Measurements from ENCODE around the gene BRICD5. TPM values are rescaled to one million over a fixed set of nuclear protein-coding genes. Genes with fewer than 3 reads are reported as not detected.
"Not testable (repeated sequence)": the region's sequence is repeated elsewhere in the genome, so short reads cannot be mapped to it uniquely, and the experiment has no call there.

Gene BRICD5
- total and polyA plus RNA-seq, 5 donors = 3.4 to 11.0 (median 7.3) TPM

DNA sequence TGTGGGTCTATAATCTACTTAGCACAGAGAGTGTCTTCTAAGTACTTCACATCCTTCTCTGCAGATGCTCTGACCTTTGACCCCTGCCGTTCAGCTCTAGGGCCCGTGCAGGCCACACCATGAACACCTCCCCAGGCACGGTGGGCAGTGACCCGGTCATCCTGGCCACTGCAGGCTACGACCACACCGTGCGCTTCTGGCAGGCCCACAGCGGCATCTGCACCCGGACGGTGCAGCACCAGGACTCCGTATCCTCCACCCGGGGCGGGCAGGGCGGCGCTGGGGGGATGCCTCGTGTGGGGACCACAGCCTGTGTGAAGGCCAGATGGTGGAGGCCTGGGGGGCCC is 4.7 kb downstream of the BRICD5 start:
- no peaks in the 10 kb centered on the region for H3K27me3 ChIP-seq (ENCODE audit: control insufficient read depth, insufficient read depth)
- ATAC-seq (peak; percentile 11 to 16), DNase-seq (peak in 1 of 3 donors; percentile 80)
- H3K4me1 ChIP-seq (ENCODE audit: control insufficient read depth, insufficient read depth, low read length) = peaks cover 7% of the 10 kb centered on the region
- H3K27ac ChIP-seq (ENCODE audit: low read length) = peak overlapping the region; percentile 28
- 5% methylated on average over 16 of the region's 16 CpGs for WGBS
- H3K4me3 ChIP-seq (ENCODE audit: low read length) = peak overlapping the region; percentile 77
- no peaks in the 10 kb centered on the region for H3K9me3 ChIP-seq (ENCODE audit: control insufficient read depth, low read length)
- intact Hi-C loops (cut with DNase I) = loop anchor here in 1 of 4 donors (10.0 kb wide), 1 partner anchor 51 kb away; the partner anchor contains the start of gene TRAF7

DNA sequence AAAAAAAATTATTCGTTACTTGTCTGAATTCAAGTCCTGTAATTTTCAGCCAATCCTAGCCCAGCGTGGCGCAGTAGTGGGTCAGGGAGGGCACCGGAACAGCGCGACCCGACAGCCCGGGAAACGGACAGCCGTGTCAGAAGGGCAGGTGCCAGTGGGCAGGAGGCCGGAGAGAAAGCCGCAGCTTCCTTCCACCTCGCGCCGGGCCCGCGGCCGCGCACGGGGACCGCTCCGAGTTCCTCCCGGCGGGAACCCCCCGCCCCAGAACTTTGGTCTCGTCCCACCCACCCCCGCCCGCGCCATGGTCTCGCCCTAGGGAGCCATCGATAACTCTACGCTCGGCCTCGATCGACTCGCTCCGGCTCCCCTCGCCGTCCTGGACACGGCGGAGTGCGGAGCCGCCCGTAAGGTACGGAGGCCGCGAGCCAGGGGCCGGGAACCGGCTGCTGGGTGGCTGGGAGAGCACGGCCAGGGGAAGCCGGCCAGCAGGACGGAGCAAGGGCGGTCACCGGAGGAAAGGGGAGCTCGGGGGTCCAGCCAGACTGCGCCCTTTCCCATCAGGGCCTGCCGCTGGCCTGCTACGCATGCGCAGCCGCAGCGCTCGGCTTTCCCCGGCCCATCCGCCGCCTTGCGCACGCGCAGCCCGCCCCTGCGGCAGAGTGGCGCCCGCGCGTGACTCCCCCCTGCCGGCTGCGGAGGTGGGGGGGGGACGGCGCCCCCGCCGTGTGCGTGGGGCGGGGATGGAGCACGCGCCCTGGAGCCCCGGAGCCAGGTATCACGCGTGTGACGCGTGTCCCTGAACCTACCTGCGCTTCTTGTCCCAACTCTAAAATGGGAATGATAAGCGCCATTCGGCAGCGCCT is 5.3 kb downstream of the BRICD5 start, which contains the start of gene MLST8:
Gene MLST8 (plus strand): TSS at position 351 of the 863 bp plus-strand sequence. CDS start 632 bp downstream, outside the sequence.
- peak; percentile 84 to 85 for ATAC-seq
- H3K27ac ChIP-seq (ENCODE audit: low read length) = peak within 1 kb of the TSS; percentile 99
- intact Hi-C loops (cut with DNase I) = loop anchor here in 1 of 4 donors (10.0 kb wide), 1 partner anchor 51 kb away; the partner anchor contains the start of gene TRAF7
- peaks cover 7% of the 10 kb centered on the region for H3K4me1 ChIP-seq (ENCODE audit: control insufficient read depth, insufficient read depth, low read length)
- H3K9me3 ChIP-seq (ENCODE audit: control insufficient read depth, low read length) = no peaks in the 10 kb centered on the region
- peak within 1 kb of the TSS; percentile 77 for H3K4me3 ChIP-seq (ENCODE audit: low read length)
- peak; percentile 89 to 96 (median 96) for DNase-seq
- under 1% methylated on average over 93 of the region's 93 CpGs for WGBS
- H3K27me3 ChIP-seq (ENCODE audit: control insufficient read depth, insufficient read depth) = no peaks in the 10 kb centered on the region

DNA sequence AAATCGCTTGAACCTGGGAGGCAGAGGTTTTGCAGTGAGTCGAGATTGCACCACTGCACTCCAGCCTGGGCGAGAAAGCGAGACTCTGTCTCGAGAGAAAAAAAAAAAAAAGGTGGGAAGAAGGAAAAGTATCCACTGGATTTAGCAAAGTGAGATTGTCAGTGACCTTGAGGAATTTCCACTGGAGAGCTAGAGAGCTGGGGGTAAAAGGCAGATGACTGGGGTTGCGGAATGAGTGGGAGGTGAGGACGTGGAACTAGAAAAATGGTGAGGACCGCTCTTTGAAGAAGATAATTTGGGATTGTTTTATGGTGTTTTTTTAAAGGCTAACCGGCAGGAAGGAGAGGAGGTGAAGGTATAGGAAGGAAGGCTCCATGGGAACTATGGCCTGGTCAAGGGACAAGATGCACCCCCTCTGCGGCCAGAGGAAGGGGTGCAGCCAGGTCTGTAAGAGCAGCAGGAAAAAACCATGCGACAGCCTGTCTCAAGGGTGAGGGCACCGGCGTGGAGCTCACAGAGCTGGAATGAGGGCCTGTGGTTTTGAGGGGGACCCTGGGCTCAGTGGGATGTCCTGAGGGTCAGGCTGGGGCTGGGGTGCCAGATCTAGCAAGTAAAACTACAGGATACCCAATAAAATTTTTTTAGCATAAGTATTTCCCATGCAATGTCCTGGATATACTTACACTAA is 6.1 kb downstream of the BRICD5 start:
- H3K4me3 ChIP-seq (ENCODE audit: low read length) = peak overlapping the region; percentile 77
- H3K27ac ChIP-seq (ENCODE audit: low read length) = peak overlapping the region; percentile 99
- no peaks in the 10 kb centered on the region for H3K9me3 ChIP-seq (ENCODE audit: control insufficient read depth, low read length)
- ATAC-seq (peak in 1 of 2 donors; percentile 1), DNase-seq (no peak)
- 76% methylated on average over 13 of the region's 13 CpGs for WGBS
- H3K27me3 ChIP-seq (ENCODE audit: control insufficient read depth, insufficient read depth) = no peaks in the 10 kb centered on the region
- H3K4me1 ChIP-seq (ENCODE audit: control insufficient read depth, insufficient read depth, low read length) = peaks cover 7% of the 10 kb centered on the region
- intact Hi-C loops (cut with DNase I) = loop anchor here in 1 of 4 donors (10.0 kb wide), 1 partner anchor 50 kb away; the partner anchor contains the start of gene TRAF7

DNA sequence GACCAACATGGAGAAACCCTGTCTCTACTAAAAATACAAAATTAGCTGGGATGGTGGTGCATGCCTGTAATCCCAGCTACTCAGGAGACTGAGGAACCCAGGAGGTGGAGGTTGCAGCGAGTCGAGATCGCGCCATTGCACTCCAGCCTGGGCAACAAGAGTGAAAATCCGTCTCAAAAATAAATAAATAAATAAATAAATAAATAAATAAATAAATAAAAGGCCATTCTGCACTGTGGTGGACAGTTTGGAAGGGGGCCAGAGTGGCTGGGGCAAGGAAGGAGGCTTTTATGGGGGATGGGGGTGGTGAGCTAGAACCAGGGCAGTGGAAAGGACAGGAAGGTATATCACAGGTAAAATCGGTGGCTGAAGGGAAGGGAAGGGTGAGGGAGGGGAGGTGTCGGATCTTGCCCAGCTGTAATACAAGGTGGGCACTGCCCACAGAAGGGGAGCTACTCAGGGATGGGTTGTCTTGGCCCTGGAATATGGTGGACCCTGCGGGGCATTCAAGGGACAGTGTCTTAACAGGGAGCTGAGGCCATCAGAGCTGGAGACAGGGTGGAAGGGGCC is 7.5 kb downstream of the BRICD5 start:
- not testable (repeated sequence) for H3K9me3 ChIP-seq (ENCODE audit: control insufficient read depth, low read length); H3K27me3 ChIP-seq (ENCODE audit: control insufficient read depth, insufficient read depth); ATAC-seq; H3K4me1 ChIP-seq (ENCODE audit: control insufficient read depth, insufficient read depth, low read length); DNase-seq; H3K4me3 ChIP-seq (ENCODE audit: low read length); H3K27ac ChIP-seq (ENCODE audit: low read length)
- 93% methylated on average over 8 of the region's 8 CpGs for WGBS
- intact Hi-C loops (cut with DNase I) = loop anchor here in 1 of 4 donors (10.0 kb wide), 1 partner anchor 48 kb away; the partner anchor contains the start of gene TRAF7

DNA sequence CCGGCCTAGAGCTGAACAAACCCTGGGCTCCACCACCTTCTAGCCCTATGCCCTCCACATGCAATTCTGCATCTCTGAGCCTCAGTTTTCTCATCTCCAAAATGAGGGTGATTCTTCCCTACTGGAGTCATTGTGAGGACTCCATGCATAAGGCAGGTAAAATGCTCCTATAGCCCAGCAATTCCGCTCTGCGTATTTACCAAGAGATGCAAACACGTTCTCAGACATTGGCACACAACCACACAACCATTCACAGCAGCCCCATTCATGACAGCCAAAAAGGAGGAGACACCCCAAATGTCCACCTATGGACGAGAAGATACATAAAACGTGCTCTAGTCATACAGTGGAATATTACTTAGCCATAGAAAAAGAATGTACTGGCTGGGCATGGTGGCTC is 10.3 kb downstream of the BRICD5 start:
- Histone ChIP-seq H3K27me3 (ENCODE audit: control insufficient read depth, insufficient read depth) (no peaks in the 10 kb centered on the region), H3K27ac (ENCODE audit: low read length) (no peak overlapping the region), H3K4me1 (ENCODE audit: control insufficient read depth, insufficient read depth, low read length) (peaks cover 4% of the 10 kb centered on the region), H3K4me3 (ENCODE audit: low read length) (no peak overlapping the region), H3K9me3 (ENCODE audit: control insufficient read depth, low read length) (no peaks in the 10 kb centered on the region)
- ATAC-seq = no peak
- 86% methylated on average over 6 of the region's 6 CpGs for WGBS
- intact Hi-C loops (cut with DNase I) = loop anchor here in 1 of 4 donors (10.0 kb wide), 1 partner anchor 46 kb away; the partner anchor contains the start of gene TRAF7
- DNase-seq = no peak

DNA sequence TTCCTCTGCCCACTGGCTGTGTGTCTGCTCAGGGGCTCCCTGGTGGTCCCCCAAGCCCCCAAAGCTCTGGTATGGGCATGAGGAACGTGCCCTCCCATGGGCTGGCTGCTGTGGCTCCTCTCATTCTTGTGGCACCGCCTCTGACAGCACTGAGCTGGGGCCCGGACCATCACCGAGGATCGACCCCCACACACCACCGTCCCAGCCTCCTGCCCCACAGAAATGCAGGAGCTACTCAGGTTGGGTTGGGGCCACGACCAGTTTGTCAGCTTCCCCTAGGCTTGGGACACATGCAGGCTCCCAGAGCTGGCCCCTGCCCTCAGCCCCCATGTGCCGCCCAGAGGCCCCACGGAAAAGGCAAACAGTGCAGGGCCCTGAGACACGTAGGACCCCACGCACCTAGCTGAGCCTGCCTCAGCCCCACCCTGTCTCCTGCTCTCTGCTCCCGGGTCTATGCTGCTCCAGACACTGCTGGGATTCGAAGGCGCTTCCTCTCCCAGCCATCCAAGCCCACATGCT is 11.0 kb downstream of the BRICD5 start:
- Histone ChIP-seq H3K4me3 (ENCODE audit: low read length) (no peak overlapping the region), H3K27ac (ENCODE audit: low read length) (no peak overlapping the region), H3K9me3 (ENCODE audit: control insufficient read depth, low read length) (no peaks in the 10 kb centered on the region), H3K4me1 (ENCODE audit: control insufficient read depth, insufficient read depth, low read length) (peaks cover 3% of the 10 kb centered on the region), H3K27me3 (ENCODE audit: control insufficient read depth, insufficient read depth) (no peaks in the 10 kb centered on the region)
- ATAC-seq (no peak), DNase-seq (no peak)
- WGBS = 68% methylated on average over 14 of the region's 14 CpGs
- intact Hi-C loops (cut with DNase I) = loop anchor here in 1 of 4 donors (10.0 kb wide), 1 partner anchor 45 kb away; the partner anchor contains the start of gene TRAF7

DNA sequence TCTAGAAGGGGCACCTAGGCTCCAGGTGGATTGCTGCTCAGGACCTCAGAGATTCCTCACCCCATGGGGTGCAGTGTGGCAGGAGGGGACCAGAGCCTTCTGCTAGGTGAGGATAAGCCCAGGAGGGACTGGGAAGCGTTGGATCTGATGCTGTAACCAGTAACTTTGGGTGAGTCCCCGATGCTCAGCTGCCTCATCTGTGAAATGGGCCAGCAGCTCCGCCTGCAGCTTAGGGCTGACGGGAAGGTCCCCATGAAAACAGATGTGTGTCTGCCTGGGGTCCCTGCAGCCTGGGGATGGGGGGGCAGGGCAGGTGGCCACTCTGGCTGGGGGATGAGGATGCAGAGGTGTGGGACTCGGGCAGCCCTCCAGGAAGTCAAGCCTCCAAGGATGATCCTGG is 11.6 kb downstream of the BRICD5 start:
- WGBS = 76% methylated on average over 5 of the region's 5 CpGs
- intact Hi-C loops (cut with DNase I) = no loop called here
- ATAC-seq = no peak

DNA sequence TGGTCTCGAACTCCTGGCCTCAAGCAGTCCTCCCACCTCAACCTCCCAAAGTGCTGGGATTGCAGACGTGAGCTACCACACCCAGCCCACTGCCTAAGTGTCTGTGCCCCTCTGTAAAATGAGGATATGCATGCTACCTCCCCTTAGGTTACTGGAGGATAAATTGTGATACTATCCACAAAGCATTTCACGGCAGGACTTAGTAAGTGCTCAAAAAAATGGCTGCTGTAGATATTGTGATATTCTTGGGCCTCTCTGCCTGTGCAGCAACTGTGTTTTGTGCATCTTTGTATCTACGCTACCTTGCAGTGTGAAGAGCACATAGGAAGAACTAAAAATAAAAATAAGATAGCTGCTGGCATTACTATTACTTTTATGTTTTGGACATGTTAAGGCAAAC is 12.4 kb downstream of the BRICD5 start:
- intact Hi-C loops (cut with DNase I) = no loop called here
- no peak for ATAC-seq
- WGBS = 61% methylated on average over 4 of the region's 4 CpGs
- DNase-seq = no peak
- Histone ChIP-seq H3K4me1 (ENCODE audit: control insufficient read depth, insufficient read depth, low read length) (no peaks in the 10 kb centered on the region), H3K4me3 (ENCODE audit: low read length) (no peak overlapping the region), H3K27ac (ENCODE audit: low read length) (no peak overlapping the region), H3K9me3 (ENCODE audit: control insufficient read depth, low read length) (no peaks in the 10 kb centered on the region), H3K27me3 (ENCODE audit: control insufficient read depth, insufficient read depth) (no peaks in the 10 kb centered on the region)

More for the DNA sequence above, 11.6 kb downstream of the BRICD5 start:
- H3K4me1 ChIP-seq (ENCODE audit: control insufficient read depth, insufficient read depth, low read length) = no peaks in the 10 kb centered on the region
- no peak overlapping the region for H3K4me3 ChIP-seq (ENCODE audit: low read length)
- H3K27me3 ChIP-seq (ENCODE audit: control insufficient read depth, insufficient read depth) = no peaks in the 10 kb centered on the region
- H3K27ac ChIP-seq (ENCODE audit: low read length) = no peak overlapping the region
- no peak for DNase-seq
- no peaks in the 10 kb centered on the region for H3K9me3 ChIP-seq (ENCODE audit: control insufficient read depth, low read length)

DNA sequence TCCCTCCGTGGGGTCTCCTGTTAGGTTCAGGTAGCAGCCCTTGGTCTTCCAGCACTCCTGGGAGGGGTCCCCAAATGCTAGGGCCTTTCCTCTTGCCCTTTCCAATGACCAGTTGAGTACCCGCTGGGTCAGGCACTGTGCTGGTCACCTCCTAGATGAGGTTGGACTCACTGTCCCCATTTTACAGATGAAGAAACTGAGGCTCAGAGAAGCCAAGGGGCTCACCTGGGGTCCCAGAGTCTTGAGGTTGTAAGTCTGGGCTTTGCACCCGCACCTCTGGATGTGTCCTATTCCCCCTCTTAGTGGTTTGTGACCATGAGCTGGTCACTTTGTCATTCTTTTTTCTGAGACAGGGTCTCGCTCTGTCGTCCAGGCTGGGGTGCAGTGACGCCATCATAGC is 12.9 kb downstream of the BRICD5 start:
- intact Hi-C loops (cut with DNase I) = no loop called here
- no peaks in the 10 kb centered on the region for H3K27me3 ChIP-seq (ENCODE audit: control insufficient read depth, insufficient read depth)
- H3K4me3 ChIP-seq (ENCODE audit: low read length) = no peak overlapping the region
- no peaks in the 10 kb centered on the region for H3K4me1 ChIP-seq (ENCODE audit: control insufficient read depth, insufficient read depth, low read length)
- H3K27ac ChIP-seq (ENCODE audit: low read length) = no peak overlapping the region
- ATAC-seq = no peak
- no peak for DNase-seq
- WGBS = 84% methylated on average over 6 of the region's 6 CpGs
- no peaks in the 10 kb centered on the region for H3K9me3 ChIP-seq (ENCODE audit: control insufficient read depth, low read length)

DNA sequence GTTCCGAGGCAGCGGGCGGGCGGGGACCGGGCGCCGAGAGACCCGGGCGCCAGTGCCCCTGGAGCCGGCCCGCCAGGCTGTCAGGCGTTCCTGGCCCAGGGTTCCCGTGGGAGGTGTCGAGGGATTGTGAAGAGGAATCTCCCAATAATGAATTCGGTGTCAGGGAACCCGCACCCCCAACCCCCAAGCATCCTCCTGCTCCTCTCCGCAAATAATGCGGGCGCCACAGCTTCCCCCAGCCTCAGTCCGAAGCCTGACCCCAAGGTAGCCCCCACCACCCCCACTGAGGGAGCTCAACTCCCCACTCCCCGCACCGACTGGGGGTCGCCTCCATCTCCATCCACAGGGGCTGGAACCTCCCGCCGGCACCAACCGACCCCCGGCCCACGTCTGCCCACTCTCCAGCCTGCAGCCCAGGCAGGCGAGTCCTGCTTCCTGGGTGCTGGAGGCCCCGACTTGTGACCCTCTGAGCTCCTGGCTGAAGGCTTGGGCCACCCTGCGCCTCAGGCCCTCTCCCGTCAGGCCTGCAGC is 13.6 kb downstream of the BRICD5 start:
- H3K27ac ChIP-seq (ENCODE audit: low read length) = no peak overlapping the region
- intact Hi-C loops (cut with DNase I) = no loop called here
- no peaks in the 10 kb centered on the region for H3K27me3 ChIP-seq (ENCODE audit: control insufficient read depth, insufficient read depth)
- WGBS = 21% methylated on average over 32 of the region's 32 CpGs
- ATAC-seq = no peak
- peak overlapping the region; percentile 67 for H3K4me3 ChIP-seq (ENCODE audit: low read length)
- no peak for DNase-seq
- H3K9me3 ChIP-seq (ENCODE audit: control insufficient read depth, low read length) = no peaks in the 10 kb centered on the region
- no peaks in the 10 kb centered on the region for H3K4me1 ChIP-seq (ENCODE audit: control insufficient read depth, insufficient read depth, low read length)
